Calu3 (cell line): ENCODE measurements around the gene ATXN7L1. TPM values are rescaled to one million over a fixed set of nuclear protein-coding genes. Genes with fewer than 3 reads are reported as not detected.

Source experiments
- BruUV-seq: library from RNA; stranded (reverse); fragments of 400-500 nt; replicated peaks from 2 replicates; lab custom pipeline; 2021; lab: Mats Ljungman, UMichigan
- CTCF ChIA-PET: fragments of 300-600 bp; sonication (Branson Sonifier 250); formaldehyde crosslinking; loops from one replicate; lab custom pipeline; 2022; ENCODE audit warnings: antibody characterized with exemption; lab: Charles Lee
- DNase-seq: peaks from one replicate; pipeline ENCODE4 v3.0.0; 2022
- H3K27ac Mint-ChIP-seq: one replicate; pipeline ENCODE4 v1.8.0; 2022; ENCODE audit warnings: mixed read lengths; ENCODE audit not compliant: unreplicated experiment
- H3K27me3 Mint-ChIP-seq: one replicate; pipeline ENCODE4 v1.8.0; 2022; ENCODE audit warnings: mixed read lengths; ENCODE audit not compliant: unreplicated experiment
- H3K36me3 Mint-ChIP-seq: one replicate; pipeline ENCODE4 v1.8.0; 2022; ENCODE audit warnings: mild to moderate bottlenecking, moderate library complexity, mixed read lengths; ENCODE audit not compliant: insufficient read depth, unreplicated experiment
- H3K4me1 Mint-ChIP-seq: one replicate; pipeline ENCODE4 v1.8.0; 2022; ENCODE audit warnings: mild to moderate bottlenecking, low read depth, mixed read lengths; ENCODE audit not compliant: unreplicated experiment
- H3K4me3 Mint-ChIP-seq: one replicate; pipeline ENCODE4 v1.8.0; 2022; ENCODE audit warnings: mild to moderate bottlenecking, low read depth, moderate library complexity, mixed read lengths; ENCODE audit not compliant: unreplicated experiment
- H3K9me3 Mint-ChIP-seq: one replicate; pipeline ENCODE4 v1.8.0; 2022; ENCODE audit warnings: low read depth, mixed read lengths; ENCODE audit not compliant: unreplicated experiment
- CTCF ChIP-seq: fragments of 200-600 bp; IDR thresholded peaks from one replicate; pipeline ENCODE4 v1.8.0; 2022; ENCODE audit warnings: antibody characterized with exemption; ENCODE audit not compliant: unreplicated experiment
- intact Hi-C: fragments of 100-400 bp; cut with micrococcal nuclease; formaldehyde crosslinking; loops from one replicate; pipeline ENCODE4 v1.10.0; 2022; ENCODE audit not compliant: unreplicated experiment
- total RNA-seq: library from RNA; stranded (reverse); gene quantifications from 2 replicates; pipeline ENCODE4 v1.2.3, GENCODE V29; 2022

The ATXN7L1 gene
- total RNA-seq, 1 experiment from 2014 or later = 12.0 TPM

- Mint-ChIP-seq H3K9me3 (peaks cover 4% of the 10 kb centered on the region), H3K36me3 (peaks cover 4% of the 10 kb centered on the region), H3K27ac (no peak overlapping the region), H3K27me3 (no peaks in the 10 kb centered on the region), H3K4me3 (no peak overlapping the region), H3K4me1 (no peaks in the 10 kb centered on the region)
- DNase-seq = no peak
- no TSS peak for BruUV-seq
- TF ChIP-seq CTCF = no peak
- intact Hi-C loops = no loop called here
- CTCF ChIA-PET = no interaction called here
These were observed 30.3 kb upstream of the ATXN7L1 start for GRCh38 chr7:105906695-105907094.

- no peak overlapping the region for H3K4me3 Mint-ChIP-seq
- no peak for TF ChIP-seq CTCF
- no peaks in the 10 kb centered on the region for H3K4me1 Mint-ChIP-seq
- no peak overlapping the region for H3K27ac Mint-ChIP-seq
- no peaks in the 10 kb centered on the region for H3K27me3 Mint-ChIP-seq
- H3K9me3 Mint-ChIP-seq = peaks cover 2% of the 10 kb centered on the region
- intact Hi-C loops = no loop called here
- CTCF ChIA-PET = no interaction called here
- peaks cover 4% of the 10 kb centered on the region for H3K36me3 Mint-ChIP-seq
- no TSS peak for BruUV-seq
- no peak for DNase-seq
These were observed 29.6 kb upstream of the ATXN7L1 start for GRCh38 chr7:105905910-105906568.

GRCh38 chr7:105905209-105905909, 29.0 kb upstream of the ATXN7L1 start:
- no peaks in the 10 kb centered on the region for H3K4me1 Mint-ChIP-seq
- intact Hi-C loops = no loop called here
- no peak overlapping the region for H3K4me3 Mint-ChIP-seq
- H3K9me3 Mint-ChIP-seq = no peaks in the 10 kb centered on the region
- TF ChIP-seq CTCF = no peak
- no peak overlapping the region for H3K27ac Mint-ChIP-seq
- peaks cover 4% of the 10 kb centered on the region for H3K36me3 Mint-ChIP-seq
- BruUV-seq = no TSS peak
- no peak for DNase-seq
- CTCF ChIA-PET = no interaction called here
- no peaks in the 10 kb centered on the region for H3K27me3 Mint-ChIP-seq

- Mint-ChIP-seq H3K4me3 (no peak overlapping the region), H3K27me3 (no peaks in the 10 kb centered on the region), H3K36me3 (peaks cover 3% of the 10 kb centered on the region), H3K4me1 (no peaks in the 10 kb centered on the region), H3K9me3 (no peaks in the 10 kb centered on the region), H3K27ac (no peak overlapping the region)
- DNase-seq = no peak
- BruUV-seq = no TSS peak
- CTCF ChIA-PET = no interaction called here
- no peak for TF ChIP-seq CTCF
- intact Hi-C loops = no loop called here
These were observed 27.7 kb upstream of the ATXN7L1 start for GRCh38 chr7:105904064-105904463.
